Glomerular visceral epithelial cell (primary cell): ENCODE results near the gene RGS19.

Experiments used
- DNase-seq: peaks from one replicate; pipeline ENCODE4 v3.0.0-alpha.2; 2016; ENCODE audit errors: extremely low spot score

RGS19 gene

DNA sequence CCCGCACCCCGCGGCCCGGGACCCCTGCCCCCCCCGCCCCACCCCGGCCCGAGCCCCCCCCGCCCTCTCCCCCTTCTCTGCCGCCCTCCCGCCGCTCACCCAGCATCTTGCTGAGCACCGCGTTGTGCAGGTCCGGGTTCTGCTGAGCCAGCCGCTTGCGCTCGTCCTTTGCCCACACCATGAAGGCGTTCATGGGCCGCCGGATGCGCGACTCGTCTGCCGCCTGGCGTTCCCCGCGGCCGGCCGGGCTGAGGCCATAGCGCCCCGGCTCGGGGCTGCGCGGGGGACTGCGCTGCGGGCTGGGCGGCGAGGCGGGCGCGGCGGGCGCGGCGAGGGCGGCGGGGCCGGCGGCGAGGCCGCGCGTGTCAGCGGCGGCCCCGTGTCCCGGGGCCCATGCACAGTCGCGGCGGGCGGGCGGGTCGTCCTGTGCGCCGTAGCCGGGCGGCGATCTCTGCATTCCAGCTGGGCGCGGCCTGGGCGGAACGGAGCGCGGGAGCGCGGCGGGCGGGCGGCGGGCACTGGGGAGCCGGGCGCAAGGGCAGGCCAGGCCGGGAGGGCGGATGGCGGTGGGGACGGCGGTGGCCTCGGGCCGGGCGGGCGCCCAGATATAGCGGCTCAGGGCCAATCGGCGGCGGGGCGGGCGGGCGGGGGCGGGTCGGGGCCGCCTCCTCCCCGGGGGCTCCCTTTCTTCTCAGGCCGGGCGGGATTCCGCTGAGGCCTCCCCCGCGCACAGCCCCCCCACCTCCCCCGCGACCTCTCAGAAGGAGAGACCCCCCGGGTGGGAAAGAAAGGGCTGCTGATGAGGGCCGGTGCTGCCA is 30.0 kb downstream of the RGS19 start, which contains the start of gene SOX18:
Gene SOX18 (minus strand): TSS at position 580 of the 818 bp plus-strand sequence. CDS start 123 bp downstream, at position 457.
- no peak for DNase-seq

DNA sequence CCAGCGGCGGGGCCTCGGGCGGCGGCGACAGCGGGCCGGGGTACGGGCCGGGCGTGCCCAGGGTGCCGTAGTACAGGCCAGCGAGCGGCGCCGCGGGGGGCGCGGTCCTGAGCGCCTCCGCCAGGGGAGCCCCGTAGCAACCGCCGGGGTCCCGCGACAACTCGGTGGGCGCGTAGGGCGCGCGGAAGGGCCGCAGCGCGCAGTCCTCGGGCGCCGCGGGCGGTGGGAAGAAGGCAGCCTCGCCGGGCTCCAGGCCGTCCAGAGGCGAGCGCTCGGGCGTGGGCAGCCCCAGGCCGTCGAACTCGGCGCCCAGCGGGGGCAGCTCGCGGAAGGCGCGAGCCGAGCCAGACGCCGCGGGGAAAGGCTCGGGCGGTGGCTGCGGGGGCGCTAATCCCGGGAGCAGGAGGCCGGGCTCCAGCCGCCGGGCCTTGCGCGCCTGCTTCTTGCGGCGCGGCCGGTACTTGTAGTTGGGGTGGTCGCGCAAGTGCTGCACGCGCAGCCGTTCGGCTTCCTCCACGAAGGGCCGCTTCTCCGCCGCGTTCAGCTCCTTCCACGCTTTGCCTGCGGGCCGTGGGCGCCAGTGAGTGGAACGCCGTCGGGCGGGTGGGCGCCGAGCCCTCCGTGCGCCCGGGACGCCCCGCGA is 30.8 kb downstream of the RGS19 start:
- DNase-seq = no peak

DNA sequence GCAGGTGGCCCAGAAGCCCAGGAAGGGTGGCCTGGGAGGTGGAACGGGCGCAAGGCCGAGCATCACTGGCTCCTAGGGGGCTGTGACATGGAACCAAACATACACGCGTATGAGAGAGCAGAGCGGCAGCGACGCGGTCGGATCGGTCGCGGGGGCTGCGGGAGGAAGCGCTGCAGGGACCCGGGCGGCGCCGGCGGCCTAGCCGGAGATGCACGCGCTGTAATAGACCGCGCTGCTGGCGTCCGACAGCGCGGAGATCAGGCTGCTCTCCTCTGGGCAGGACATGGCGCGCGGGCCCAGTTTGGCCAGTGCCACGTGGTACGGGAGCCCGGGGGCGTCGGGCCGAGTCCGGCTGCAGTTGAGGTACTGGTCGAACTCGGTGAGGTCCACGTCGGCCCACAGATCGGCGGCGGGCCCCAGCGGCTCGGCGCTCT is 31.3 kb downstream of the RGS19 start:
- no peak for DNase-seq

DNA sequence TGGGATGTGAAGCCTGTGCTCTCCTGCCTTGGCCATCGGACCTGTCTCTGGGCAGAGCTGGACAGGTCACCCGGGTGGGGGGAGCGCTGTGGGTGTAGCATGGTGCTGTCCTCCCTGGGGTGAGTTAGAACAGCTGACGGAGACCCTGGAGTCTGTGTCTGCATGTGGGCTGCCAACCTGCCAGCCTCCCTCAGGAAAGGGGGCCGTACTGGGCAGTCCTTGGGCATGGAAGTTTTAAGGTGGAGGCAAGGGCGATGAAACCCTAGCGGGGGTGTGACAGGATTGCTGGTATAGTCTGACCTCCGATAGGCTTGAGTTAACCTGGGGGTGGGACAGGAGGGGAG is 32.3 kb downstream of the RGS19 start:
- no peak for DNase-seq

DNA sequence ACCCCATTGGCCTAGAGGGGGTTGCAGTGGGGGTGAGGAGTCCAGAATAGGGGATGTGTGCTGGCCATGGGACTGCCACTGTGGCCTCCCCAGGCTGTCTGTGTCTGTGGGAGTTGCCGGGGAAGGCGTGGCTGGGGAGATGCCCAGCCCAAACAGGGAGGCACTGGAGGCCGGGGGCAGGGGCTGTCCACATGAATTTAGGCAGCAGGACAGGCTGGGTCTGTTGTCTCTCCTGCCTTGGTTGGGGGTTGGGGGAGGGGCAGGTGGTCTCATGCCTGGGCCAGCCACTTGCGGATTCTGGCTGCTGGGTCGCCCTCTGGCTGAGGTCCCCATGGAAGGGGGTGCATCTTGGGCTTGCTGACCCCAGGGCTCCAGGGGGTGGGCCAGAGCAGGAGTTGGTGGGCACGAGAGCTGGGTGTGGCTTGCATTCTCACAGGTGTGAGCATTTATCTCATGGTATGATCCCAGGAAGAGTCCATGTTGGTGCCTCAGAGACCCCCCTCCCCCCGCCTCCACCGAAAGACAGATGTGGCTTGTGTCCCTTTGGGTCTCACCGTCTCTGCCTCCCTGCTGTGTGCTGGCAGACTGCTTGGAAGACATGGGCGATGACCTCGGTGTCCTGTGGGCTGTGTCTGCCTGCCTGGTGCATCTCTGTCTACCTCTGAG is 33.8 kb downstream of the RGS19 start:
- no peak for DNase-seq

DNA sequence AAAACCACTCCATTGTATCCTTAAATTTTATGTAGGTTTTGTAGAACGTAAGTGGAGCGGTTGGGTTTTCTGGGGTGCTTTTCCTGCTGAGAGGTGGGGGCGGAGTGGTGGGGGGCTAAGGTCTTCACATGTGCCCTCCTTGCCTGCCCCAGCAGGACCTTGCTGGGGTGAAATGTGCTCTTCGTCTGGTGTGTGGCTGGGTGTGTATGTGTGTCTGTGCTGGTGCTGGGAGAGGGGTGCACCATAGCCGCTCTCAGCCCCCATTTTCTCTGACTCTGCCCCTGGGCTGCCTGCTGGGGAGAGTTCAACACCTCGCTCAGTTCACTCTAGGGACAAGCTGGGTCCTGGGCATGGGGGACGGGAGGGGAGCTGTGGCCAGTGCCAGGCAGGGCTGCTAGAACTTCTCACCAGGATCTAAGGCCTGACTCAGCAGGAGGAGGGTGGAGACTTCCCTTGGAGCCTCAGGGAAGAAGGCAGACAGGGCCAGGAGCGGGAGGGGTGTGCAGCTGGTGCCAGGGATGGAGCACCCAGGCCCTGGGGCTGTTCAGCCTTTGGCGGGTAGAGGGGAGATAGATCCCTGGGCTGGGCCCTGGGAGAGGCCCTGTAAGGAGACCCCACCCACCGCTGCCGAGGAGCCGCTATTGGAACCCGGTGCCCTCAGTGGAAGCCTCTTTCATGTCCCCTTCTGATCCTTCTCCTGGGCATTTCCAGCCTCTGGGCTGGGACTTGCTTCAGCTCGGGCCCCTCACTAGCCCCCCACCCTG is 34.7 kb downstream of the RGS19 start:
- peak; percentile 59 for DNase-seq

DNA sequence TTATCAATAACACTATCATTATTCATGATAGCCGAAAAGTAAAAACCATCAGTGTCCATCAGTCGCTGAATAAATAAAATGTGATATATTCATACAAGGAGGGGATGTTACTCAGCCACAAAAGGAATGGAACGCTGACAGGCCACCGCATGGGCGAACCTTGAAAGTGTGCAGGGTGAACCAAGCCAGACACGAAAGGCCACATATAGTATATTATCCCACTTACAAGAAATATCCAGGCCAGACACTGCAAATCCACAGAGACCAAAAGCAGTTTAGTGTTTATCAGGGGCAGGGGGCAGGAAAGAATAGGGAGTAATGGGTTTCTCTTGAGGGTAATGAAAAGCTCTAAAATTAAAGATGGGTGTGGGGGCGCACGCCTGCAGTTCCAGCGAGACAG is 35.5 kb downstream of the RGS19 start:
- DNase-seq = no peak

DNA sequence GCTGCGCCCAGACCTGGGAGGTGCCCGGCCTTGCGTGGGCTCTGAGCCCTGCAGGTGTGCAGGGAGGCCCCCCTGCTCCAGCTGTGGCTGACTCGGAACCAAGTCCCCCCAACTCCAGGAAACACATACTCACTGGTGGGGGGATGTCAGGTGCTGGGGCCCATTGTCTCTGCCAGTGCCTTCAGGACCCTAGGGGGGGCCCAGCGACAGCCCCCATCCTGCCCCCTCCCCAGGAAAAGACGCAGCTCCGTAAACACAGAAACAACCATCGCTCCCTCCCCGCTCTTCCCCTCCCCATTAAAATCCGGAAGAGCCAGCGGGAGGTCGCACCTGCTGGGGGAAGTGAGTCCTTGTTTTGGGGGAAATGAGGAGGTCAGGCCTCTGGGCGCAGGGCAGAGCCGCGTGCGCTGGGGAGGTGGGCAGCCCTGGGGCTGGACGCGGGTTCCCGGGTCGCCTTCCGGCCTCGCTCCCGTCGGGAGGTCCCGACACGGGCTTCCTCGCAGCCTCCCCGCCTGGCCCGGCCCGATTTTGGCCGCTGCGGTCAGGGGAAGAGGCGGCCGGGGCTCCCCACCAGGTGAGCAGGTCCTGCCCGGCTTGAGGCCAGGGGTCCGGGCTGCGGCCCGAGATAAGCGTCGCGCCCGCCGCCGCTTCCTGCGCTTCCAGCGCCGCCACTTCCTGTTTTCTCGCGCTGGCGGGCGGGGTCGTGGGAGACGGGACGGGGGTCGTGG is 37.1 kb downstream of the RGS19 start:
- DNase-seq = no peak

DNA sequence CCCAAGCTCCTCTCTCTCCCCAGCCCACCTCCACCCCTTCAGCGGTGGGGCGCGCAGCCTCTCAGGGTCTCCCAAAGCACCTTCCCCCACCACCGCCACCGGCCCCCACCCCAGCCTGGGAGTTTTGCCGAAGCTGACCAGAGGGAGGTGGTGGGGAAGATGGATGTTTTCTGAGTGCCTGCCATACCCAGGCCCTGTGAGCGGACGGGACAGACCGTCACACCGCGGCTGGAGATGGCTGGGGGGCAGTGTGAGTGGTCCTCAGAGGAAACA is 37.6 kb downstream of the RGS19 start:
- no peak for DNase-seq

DNA sequence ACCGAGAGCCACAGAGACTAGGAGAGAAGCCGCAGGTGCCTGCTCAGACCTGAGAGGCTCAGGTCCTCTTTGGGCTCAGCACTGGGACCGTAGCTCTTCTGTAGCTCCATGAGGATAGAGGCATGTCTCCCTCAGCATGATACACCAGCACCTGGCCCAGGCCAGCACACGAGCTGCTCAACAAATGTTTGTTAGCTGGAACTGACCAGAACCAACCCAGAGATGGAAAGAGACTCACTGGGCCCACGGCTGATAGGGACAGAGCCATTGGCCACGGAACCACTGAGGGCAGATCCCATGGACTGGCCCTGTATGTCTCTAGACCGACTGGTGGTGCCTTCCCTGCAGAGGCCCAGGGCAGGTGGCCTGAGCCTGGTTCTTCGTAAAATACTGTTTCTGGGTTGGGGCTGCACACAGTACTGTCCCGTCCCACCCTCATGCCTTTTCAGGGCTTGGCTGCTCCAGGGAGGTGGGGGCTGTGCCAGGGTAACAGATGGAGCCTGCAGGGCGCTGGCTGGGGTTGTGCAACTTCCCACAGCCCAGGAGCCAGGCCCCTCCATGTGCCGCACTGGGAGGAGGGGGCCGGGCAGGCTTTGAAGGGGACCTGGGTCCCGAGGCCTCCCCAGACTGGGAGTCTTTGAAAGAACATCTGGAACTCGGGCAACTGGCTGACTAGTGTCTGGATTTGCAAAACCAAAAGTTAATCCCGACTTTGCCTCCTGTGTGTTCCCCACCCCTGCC is 38.1 kb downstream of the RGS19 start:
- no peak for DNase-seq

DNA sequence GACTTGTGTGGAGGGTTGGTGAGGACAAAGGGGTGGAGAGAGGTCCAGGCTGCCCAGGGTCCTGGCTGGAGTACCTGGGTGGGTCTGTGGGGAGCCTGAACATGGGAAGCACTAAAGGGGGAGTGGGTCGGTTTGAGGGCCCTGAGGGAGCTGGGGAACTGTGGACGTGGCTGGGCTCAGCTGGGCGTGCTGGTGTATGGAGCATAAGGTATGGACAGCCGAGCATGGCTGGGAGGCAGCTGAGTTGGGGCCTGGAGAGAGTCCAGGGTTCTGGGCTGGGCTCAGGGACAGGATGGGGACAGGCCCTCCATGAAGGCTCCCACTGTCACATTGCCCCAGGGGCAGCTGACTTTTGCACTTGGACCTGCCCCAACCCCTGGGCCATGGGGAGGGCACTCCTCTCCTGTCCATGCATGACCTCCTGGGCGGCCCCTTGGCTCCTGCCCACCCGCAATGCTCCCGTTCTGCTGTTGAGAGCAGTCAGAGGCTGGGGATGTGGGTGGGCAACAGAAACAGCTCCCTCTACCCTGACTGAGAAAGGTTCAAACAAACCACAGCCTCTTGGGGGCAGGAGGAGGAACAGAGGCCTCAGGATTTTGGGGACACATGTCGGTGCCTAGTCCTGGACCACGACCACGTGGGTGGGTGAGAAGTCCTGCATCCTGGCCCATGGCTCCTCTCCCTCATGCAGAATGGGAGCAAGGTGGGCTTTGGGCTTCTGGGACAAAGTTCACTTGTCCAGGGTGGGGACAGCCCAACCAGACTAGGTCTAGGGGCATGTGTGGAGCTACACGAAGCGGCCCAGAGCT is 38.9 kb downstream of the RGS19 start:
- DNase-seq = no peak

DNA sequence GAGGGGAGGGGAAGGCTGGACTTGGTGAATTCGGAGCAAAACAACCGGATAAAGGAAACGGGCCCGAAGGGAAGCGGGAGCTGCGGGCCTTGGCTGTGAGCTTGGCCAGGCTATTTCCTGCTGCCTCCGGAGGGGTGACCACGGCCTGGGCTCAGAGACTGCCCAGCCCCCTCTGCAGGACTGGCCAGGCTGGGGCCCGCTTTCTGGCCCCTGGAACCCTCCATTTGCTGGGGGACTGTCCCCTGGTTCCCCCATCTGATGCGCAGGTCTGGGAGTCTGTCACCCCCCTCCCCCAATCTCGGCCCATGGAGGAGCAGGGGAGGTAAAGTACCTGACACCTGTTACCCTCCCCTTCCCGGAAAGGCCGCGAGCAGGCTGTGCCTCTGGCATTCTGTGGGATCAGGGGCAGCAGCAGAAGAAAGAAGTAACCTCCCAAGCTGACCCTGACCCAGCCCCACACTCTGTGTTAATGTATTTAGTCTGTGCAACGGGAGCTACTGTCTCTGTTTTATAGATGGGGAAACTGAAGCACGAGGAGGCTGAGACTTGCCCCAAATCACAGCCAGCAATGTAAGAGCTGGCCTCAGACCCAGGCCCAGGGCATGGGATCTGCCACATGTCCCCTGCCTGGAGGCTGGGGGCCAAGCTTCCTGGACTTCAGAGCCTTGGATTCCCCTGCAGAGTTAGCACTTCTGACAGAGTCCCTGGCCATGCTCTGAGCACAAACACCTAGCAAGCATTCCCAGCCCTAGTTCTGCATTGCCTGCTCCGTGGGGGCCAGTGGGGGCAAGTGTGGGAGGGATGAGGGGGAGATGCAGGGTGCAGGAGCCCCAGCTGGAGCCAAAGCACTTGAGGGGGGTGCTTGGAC is 39.8 kb downstream of the RGS19 start:
- no peak for DNase-seq

DNA sequence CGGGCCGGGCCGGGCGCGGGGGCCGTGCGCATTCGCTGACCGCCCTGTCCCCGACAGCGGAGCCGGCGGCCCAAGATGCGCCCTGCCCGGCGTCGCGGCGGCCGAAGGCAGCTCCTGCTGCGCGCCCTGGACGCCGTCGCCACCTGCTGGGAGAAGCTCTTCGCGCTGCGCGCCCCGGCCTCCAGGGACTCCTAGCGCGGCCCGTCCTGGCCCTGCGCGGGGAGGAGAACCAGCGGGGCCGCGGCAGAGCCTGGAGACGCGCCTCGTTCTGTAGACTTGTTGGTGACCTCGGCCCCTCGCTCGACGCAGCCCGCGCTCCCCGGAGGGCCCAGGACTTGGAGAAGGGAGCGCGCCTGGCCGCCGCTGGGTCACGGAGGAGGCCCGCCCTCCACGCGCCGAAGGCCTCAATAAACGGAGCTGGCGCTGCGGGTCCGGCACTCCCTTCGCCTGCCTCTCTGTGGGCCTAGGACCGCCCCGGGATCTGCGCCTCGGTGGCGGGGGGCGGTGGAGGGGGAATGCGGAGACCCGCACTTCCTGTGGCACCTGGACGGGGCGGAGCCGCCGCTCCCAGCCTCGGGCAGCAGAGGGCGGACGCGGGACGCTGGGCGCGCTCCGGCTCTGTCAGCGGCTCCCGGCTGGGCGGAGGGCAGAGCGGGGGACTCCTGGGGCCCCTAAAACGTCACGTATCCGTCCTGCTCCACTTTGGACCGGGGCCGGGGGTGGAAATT is 40.6 kb downstream of the RGS19 start:
- DNase-seq = peak; percentile 78

DNA sequence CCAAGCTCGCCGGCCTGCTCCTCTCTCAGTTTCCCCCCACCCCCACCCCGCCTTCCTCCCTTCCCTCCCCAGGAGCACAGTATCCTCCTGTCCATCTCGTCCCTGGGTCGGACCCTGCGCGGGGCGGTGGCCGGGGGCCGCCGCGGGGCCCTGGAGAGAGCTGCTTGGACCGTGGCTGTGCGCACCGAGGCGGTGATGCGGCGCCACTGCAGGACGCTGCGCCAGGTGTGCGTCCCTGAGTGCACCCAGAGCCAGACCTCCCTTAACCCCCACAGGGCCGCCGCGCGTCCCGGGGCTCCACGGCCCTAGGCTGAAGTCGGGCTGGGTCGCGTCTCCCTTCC is 41.1 kb downstream of the RGS19 start:
- no peak for DNase-seq

DNA sequence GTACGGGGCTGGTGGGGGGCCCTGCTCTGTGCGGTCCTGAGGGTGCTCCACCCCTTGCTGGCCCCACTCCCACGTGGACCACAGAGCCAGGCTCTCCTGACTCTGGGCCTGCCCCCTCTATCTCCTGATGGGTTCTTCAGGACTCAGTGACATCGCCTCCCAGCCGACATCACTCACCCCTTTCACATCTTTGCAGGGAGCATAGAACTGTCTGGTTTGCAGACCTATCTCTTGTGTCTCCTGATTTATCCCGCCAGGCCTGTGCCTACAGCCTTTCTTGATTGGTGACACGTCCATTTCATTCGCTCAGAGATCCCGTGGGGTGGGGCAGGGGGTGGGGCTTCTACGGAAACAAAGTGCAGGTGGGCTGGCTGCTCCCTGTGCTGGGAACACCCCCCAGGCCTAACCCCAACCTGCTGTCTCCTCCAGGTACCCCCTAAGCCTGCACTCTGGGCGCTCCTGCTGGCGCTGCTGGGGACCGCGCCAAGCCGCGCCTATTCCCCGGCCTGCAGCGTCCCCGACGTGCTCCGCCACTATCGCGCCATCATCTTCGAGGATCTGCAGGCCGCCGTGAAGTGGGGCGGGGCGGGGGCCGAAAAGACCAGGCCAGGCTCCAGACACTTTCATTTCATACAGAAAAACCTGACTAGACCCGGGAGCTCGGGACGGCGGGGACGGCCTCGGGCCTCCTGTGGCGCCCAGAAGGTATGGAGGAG is 41.7 kb downstream of the RGS19 start:
- DNase-seq = no peak

DNA sequence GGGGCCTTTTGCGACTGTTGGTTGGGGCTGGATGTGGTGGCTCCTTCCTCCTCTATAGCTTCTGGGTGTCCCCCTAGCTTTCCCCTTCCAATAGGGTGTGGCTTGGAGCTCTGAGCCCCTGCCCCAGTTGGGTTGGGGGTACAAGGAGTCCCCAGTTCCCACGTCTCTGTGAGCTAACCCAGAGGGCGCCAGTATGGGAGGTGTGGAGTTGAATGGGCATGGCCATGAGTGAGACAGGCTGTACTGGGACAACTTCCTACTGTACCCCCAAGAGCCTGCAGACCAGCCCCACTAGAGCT is 42.2 kb downstream of the RGS19 start:
- DNase-seq = no peak

DNA sequence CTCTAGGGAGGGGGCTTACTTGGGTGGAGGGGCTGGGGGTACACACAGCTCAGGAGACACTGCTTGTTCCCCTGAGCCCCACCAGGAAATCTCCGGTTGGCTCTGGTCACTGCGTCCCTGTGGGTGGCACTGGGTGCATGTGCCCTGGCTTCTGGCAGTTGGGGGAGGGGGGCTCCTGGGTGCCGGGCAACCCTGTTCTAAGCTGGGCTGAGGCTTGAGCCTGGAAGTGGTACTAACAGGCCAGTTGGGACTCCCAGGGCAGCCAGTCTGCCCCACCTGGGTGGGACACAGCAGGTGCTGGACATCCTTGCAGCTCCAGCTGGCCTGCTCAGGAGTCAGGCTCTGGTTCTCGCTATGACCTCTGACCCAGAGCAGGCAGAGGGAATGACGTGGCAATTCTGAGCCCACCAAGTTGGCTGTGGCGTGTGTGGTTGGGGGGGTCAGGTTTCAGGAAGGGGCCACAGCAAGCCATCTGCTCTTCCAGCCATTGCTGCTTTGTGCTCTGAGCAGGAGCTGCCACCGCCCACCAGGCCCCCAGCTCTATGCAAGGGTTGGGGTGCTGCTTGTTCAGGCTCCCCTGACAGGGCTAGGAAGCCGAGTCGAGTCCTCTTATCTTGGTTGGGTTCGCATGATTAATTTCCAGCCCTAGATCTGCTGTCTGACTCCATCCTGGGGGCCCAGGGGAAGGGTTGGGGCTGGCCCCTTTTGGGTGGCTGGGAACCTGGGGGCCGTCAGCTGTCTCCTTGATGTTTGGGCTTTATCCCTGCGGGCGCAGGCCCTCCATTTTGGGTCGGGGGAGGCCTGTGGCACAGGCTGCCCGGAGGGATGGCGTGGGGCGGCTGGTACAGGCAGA is 42.7 kb downstream of the RGS19 start:
- no peak for DNase-seq
